ENCODE results near the gene SLC25A13. TPM values are rescaled to one million over a fixed set of nuclear protein-coding genes. Genes with fewer than 3 reads are reported as not detected.

The SLC25A13 gene
- total and polyA plus RNA-seq, 9 of the 15 experiments (the other 6 are each of a cell fraction or from before 2014, with no cell fraction given): 21.4 to 80.2 (median 58.7) TPM

DNA sequence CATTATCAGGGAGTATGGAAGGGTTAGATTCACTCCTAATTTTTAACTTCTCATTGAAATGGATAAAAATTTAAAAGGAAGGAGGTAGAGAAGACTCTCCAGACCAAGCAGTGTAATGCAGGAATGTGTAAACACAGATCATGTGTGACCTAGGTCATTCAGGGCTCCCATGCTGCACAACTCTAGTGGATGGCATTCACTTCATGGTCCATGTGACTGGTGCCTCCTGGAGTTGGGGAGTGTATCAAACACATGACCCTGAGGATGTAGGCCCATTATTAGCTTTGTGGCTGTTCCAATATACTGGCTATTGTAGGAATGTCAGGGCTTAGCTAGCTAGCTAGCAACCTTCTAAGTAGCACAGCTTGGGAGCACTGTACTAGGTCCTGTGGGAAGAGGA lies 109.9 kb downstream of the SLC25A13 start:
- POLR2A ChIA-PET: no interaction called here
- TF ChIP-seq ZNF561 (CRISPR knock-in tag; conservative IDR thresholded peaks at IDR 0.05): no peak
- TF ChIP-seq ZNF347 (CRISPR knock-in tag; IDR thresholded peaks at IDR 0.05; ENCODE audit: low read depth): no peak
- TF ChIP-seq SRSF7 (optimal IDR thresholded peaks at IDR 0.05; ENCODE audit: low read depth, low read length): no peak
- TF ChIP-seq NFE2 (IDR thresholded peaks at IDR 0.05; ENCODE audit: low read depth): no peak
- no peak for TF ChIP-seq ZNF23 (CRISPR knock-in tag; IDR thresholded peaks at IDR 0.05)
- TF ChIP-seq CBX8 (IDR thresholded peaks at IDR 0.05; ENCODE audit: borderline replicate concordance, extremely low read depth, low read depth, low read length, poor library complexity, severe bottlenecking): no peak
- no peak for TF ChIP-seq NEUROD1 (IDR thresholded peaks at IDR 0.05; ENCODE audit: borderline replicate concordance, low read depth, low read length, partially characterized antibody)
- TF ChIP-seq CEBPB (tag; IDR thresholded peaks at IDR 0.05): no peak
- TF ChIP-seq, protein P1, sequence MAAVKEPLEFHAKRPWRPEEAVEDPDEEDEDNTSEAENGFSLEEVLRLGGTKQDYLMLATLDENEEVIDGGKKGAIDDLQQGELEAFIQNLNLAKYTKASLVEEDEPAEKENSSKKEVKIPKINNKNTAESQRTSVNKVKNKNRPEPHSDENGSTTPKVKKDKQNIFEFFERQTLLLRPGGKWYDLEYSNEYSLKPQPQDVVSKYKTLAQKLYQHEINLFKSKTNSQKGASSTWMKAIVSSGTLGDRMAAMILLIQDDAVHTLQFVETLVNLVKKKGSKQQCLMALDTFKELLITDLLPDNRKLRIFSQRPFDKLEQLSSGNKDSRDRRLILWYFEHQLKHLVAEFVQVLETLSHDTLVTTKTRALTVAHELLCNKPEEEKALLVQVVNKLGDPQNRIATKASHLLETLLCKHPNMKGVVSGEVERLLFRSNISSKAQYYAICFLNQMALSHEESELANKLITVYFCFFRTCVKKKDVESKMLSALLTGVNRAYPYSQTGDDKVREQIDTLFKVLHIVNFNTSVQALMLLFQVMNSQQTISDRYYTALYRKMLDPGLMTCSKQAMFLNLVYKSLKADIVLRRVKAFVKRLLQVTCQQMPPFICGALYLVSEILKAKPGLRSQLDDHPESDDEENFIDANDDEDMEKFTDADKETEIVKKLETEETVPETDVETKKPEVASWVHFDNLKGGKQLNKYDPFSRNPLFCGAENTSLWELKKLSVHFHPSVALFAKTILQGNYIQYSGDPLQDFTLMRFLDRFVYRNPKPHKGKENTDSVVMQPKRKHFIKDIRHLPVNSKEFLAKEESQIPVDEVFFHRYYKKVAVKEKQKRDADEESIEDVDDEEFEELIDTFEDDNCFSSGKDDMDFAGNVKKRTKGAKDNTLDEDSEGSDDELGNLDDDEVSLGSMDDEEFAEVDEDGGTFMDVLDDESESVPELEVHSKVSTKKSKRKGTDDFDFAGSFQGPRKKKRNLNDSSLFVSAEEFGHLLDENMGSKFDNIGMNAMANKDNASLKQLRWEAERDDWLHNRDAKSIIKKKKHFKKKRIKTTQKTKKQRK (IDR thresholded peaks at IDR 0.05; ENCODE audit: borderline replicate concordance, low read depth, low read length): no peak
- H3K27ac ChIP-seq (ENCODE audit: extremely low read depth, low read depth, low read length): no peak overlapping the region
- in situ Hi-C loops (cut with MboI): no loop called here
- CTCF ChIA-PET (ENCODE audit: low intra/inter-chr PET ratio): no interaction called here
- FAIRE-seq (no peak), DNase-seq (ENCODE audit: extremely low read depth in 1 of 4, low spot score in 3 of 4) (no peak), ATAC-seq (peak; percentile 56)
- no peaks in the 10 kb centered on the region for H3K27me3 ChIP-seq (ENCODE audit: control insufficient read depth in 2 of 2, insufficient read depth in 2 of 2, low read length in 2 of 2)
- H3K4me3 ChIP-seq: no peak overlapping the region
- H3K79me2 ChIP-seq (ENCODE audit: control insufficient read depth, insufficient read depth, low read length): peaks cover 17% of the 10 kb centered on the region; the same call in 2 of the 3 replicates
- peaks cover 0 to 2% of the 10 kb centered on the region in 2 experiments; a peak in 2 of 5 replicates for H3K4me1 ChIP-seq (replicated peaks in 1 of 2; ENCODE audit: control insufficient read depth in 2 of 2, insufficient read depth in 2 of 2, low read length in 2 of 2)
- no peaks in the 10 kb centered on the region for H3K9me1 ChIP-seq (ENCODE audit: control insufficient read depth, insufficient read depth, low read length)
- H4K20me1 ChIP-seq (replicated peaks; ENCODE audit: control insufficient read depth, insufficient read depth, low read length): no peaks in the 10 kb centered on the region
- intact Hi-C loops (cut with micrococcal nuclease): no loop called here
- H3K9me3 ChIP-seq (replicated peaks; ENCODE audit: control insufficient read depth, insufficient read depth, low read depth, low read length): no peaks in the 10 kb centered on the region
- BruUV-seq (replicated peaks): no TSS peak
- H3K4me2 ChIP-seq (ENCODE audit: insufficient read depth, low read length): no peak overlapping the region
- peaks cover 8% of the 10 kb centered on the region; the same call in 2 of the 3 replicates for H3K36me3 ChIP-seq (ENCODE audit: control insufficient read depth, insufficient read depth, low read length)
- H2AFZ ChIP-seq (ENCODE audit: low read depth, low read length): no peak overlapping the region
- H3K9ac ChIP-seq (ENCODE audit: insufficient read depth in 1 of 2, low read depth in 2 of 2, low read length in 2 of 2): 0 out of 4 replicates have a peak overlapping the region, but pooled peaks of 1 of the 2 experiments have one; percentile 6

Data from K562 (cell line).